Osteoblast (primary cell): ENCODE data around the gene DAB2. TPM values are rescaled to one million over a fixed set of nuclear protein-coding genes. Genes with fewer than 3 reads are reported as not detected.

ENCODE experiments used
- DNase-seq: peaks from one replicate; pipeline ENCODE4 v3.0.0; 2011; ENCODE audit warnings: low spot score, mixed read lengths; ENCODE audit not compliant: insufficient read length; ENCODE audit errors: missing footprints
- H2AFZ ChIP-seq: 2 replicates; pipeline ENCODE4 v1.6.0; 2011; ENCODE audit warnings: mild to moderate bottlenecking, low read length
- H3K27ac ChIP-seq: 2 replicates; pipeline ENCODE4 v1.5.1; 2011; ENCODE audit warnings: mild to moderate bottlenecking, low read depth, low read length, moderate library complexity
- H3K27me3 ChIP-seq: 2 replicates; pipeline ENCODE4 v1.6.0; 2012; ENCODE audit warnings: mild to moderate bottlenecking, control low read depth, inconsistent platforms, low read length, moderate library complexity; ENCODE audit not compliant: insufficient read depth
- H3K36me3 ChIP-seq: 2 replicates; pipeline ENCODE4 v1.5.1; 2011; ENCODE audit warnings: mild to moderate bottlenecking, low read length, control low read depth, moderate library complexity; ENCODE audit not compliant: insufficient read depth
- H3K4me1 ChIP-seq: 2 replicates; pipeline ENCODE4 v1.5.1; 2011; ENCODE audit warnings: mild to moderate bottlenecking, low read length, control low read depth, moderate library complexity; ENCODE audit not compliant: insufficient read depth
- H3K4me2 ChIP-seq: 2 replicates; pipeline ENCODE4 v1.6.0; 2011; ENCODE audit warnings: mild to moderate bottlenecking, low read length; ENCODE audit not compliant: insufficient read depth
- H3K4me3 ChIP-seq: fragments of 200-600 bp; sonication (generic); 3 replicates; pipeline ENCODE4 v1.5.1; 2012; ENCODE audit warnings: mild to moderate bottlenecking, low read length, inconsistent platforms; ENCODE audit not compliant: insufficient read depth
- H3K79me2 ChIP-seq: 2 replicates; pipeline ENCODE4 v1.6.0; 2012; ENCODE audit warnings: mild to moderate bottlenecking, low read length, control low read depth, inconsistent platforms; ENCODE audit not compliant: insufficient read depth
- H3K9me3 ChIP-seq: 2 replicates; pipeline ENCODE4 v1.5.1; 2011; ENCODE audit warnings: low read depth, low read length, control low read depth
- H4K20me1 ChIP-seq: 2 replicates; pipeline ENCODE4 v1.6.0; 2012; ENCODE audit warnings: mild to moderate bottlenecking, low read length, control low read depth; ENCODE audit not compliant: insufficient read depth
- CTCF ChIP-seq: IDR thresholded peaks from 2 replicates; pipeline ENCODE4 v1.5.1; 2011; ENCODE audit warnings: mild to moderate bottlenecking, low read depth, low read length, moderate library complexity; ENCODE audit errors: extremely low read depth
- total RNA-seq: library from RNA; depleted of rRNA; stranded (reverse); fragments of >200 nt; gene quantifications from 2 replicates; pipeline ENCODE4 v1.2.3, GENCODE V29; 2012

DAB2 gene
- total RNA-seq, 1 donor: 296 TPM

GRCh38 chr5:39449591-39449990, 24.8 kb upstream of the DAB2 start:
- Histone ChIP-seq H3K4me3 (no peak overlapping the region), H3K9me3 (no peaks in the 10 kb centered on the region), H3K4me2 (no peak overlapping the region), H3K27ac (no peak overlapping the region), H2AFZ (no peak overlapping the region), H3K4me1 (peaks cover 51% of the 10 kb centered on the region), H4K20me1 (no peaks in the 10 kb centered on the region), H3K36me3 (no peaks in the 10 kb centered on the region), H3K27me3 (no peaks in the 10 kb centered on the region), H3K79me2 (no peaks in the 10 kb centered on the region)
- DNase-seq: no peak
- no peak for TF ChIP-seq CTCF

GRCh38 chr5:39448506-39449128, 23.8 kb upstream of the DAB2 start:
- Histone ChIP-seq H2AFZ (peak overlapping the region; percentile 8), H3K9me3 (no peaks in the 10 kb centered on the region), H3K4me1 (peaks cover 48% of the 10 kb centered on the region), H3K4me2 (no peak overlapping the region), H3K27me3 (no peaks in the 10 kb centered on the region), H3K36me3 (no peaks in the 10 kb centered on the region), H4K20me1 (no peaks in the 10 kb centered on the region), H3K79me2 (no peaks in the 10 kb centered on the region), H3K4me3 (no peak overlapping the region), H3K27ac (peak overlapping the region; percentile 80)
- TF ChIP-seq CTCF: no peak
- no peak for DNase-seq

- TF ChIP-seq CTCF: no peak
- Histone ChIP-seq H2AFZ (no peak overlapping the region), H3K27ac (peak overlapping the region; percentile 80), H3K27me3 (no peaks in the 10 kb centered on the region), H3K36me3 (no peaks in the 10 kb centered on the region), H3K4me3 (no peak overlapping the region), H4K20me1 (no peaks in the 10 kb centered on the region), H3K4me1 (peaks cover 42% of the 10 kb centered on the region), H3K79me2 (no peaks in the 10 kb centered on the region), H3K9me3 (no peaks in the 10 kb centered on the region), H3K4me2 (peak overlapping the region; percentile 52)
- DNase-seq: peak; percentile 39
These were observed 23.2 kb upstream of the DAB2 start for GRCh38 chr5:39447968-39448367.

GRCh38 chr5:39447059-39447458, 22.3 kb upstream of the DAB2 start:
- no peak overlapping the region for H2AFZ ChIP-seq
- no peaks in the 10 kb centered on the region for H3K9me3 ChIP-seq
- H3K79me2 ChIP-seq: no peaks in the 10 kb centered on the region
- TF ChIP-seq CTCF: no peak
- H3K27ac ChIP-seq: peak overlapping the region; percentile 80
- peak overlapping the region; percentile 1 for H3K4me3 ChIP-seq
- H4K20me1 ChIP-seq: no peaks in the 10 kb centered on the region
- peaks cover 33% of the 10 kb centered on the region for H3K4me1 ChIP-seq
- no peaks in the 10 kb centered on the region for H3K27me3 ChIP-seq
- H3K4me2 ChIP-seq: peak overlapping the region; percentile 52
- DNase-seq: peak; percentile 87
- H3K36me3 ChIP-seq: no peaks in the 10 kb centered on the region
